Activated CD8-positive, alpha-beta memory T cell treated with anti-CD3 and anti-CD28 coated beads for 4 hours (primary cell): ENCODE results near the gene NXPH1.

Experiments used
- DNase-seq, 2 donors: peaks; one replicate each; pipeline ENCODE4 v3.0.0-alpha.2; 2020; ENCODE audit warnings: low read depth in 2 of 2

The NXPH1 gene

GRCh38 chr7:8436965-8437364, 3.6 kb downstream of the NXPH1 start:
- no peak for DNase-seq

- DNase-seq, result no peak
These were observed 4.2 kb downstream of the NXPH1 start for GRCh38 chr7:8437606-8438005.

GRCh38 chr7:8440670-8441069, 7.3 kb downstream of the NXPH1 start:
- no peak for DNase-seq

- no peak for DNase-seq
These were observed 7.9 kb downstream of the NXPH1 start for GRCh38 chr7:8441106-8441965.

GRCh38 chr7:8442051-8442813, 8.8 kb downstream of the NXPH1 start:
- no peak for DNase-seq

GRCh38 chr7:8442814-8443304, 9.4 kb downstream of the NXPH1 start:
- DNase-seq, result no peak

GRCh38 chr7:8443576-8444467, 10.4 kb downstream of the NXPH1 start:
- DNase-seq, result no peak

- no peak for DNase-seq
These were observed 11.0 kb downstream of the NXPH1 start for GRCh38 chr7:8444468-8444769.

GRCh38 chr7:8453535-8453934, 20.1 kb downstream of the NXPH1 start:
- no peak for DNase-seq

- no peak for DNase-seq
These were observed 22.0 kb downstream of the NXPH1 start for GRCh38 chr7:8455426-8455825.

- no peak for DNase-seq
These were observed 28.9 kb downstream of the NXPH1 start for GRCh38 chr7:8462309-8462708.

- DNase-seq, result no peak
These were observed 31.9 kb downstream of the NXPH1 start for GRCh38 chr7:8465338-8465737.

GRCh38 chr7:8480527-8480926, 47.1 kb downstream of the NXPH1 start:
- no peak for DNase-seq

- no peak for DNase-seq
These were observed 47.7 kb downstream of the NXPH1 start for GRCh38 chr7:8481096-8481495.

- no peak for DNase-seq
These were observed 48.5 kb downstream of the NXPH1 start for GRCh38 chr7:8481752-8482446.

- DNase-seq, result no peak
These were observed 57.1 kb downstream of the NXPH1 start for GRCh38 chr7:8490391-8491045.

GRCh38 chr7:8491106-8491505, 57.7 kb downstream of the NXPH1 start:
- no peak for DNase-seq

- no peak for DNase-seq
These were observed 58.4 kb downstream of the NXPH1 start for GRCh38 chr7:8491544-8492489.

GRCh38 chr7:8499128-8499527, 65.7 kb downstream of the NXPH1 start:
- no peak for DNase-seq

- no peak for DNase-seq
These were observed 66.9 kb downstream of the NXPH1 start for GRCh38 chr7:8500286-8500685.
